H1 (cell line): ENCODE data around the gene ZNF24. TPM values are rescaled to one million over a fixed set of nuclear protein-coding genes. Genes with fewer than 3 reads are reported as not detected.

Experiments used
- MAX ChIP-seq: IDR thresholded peaks from 2 replicates; pipeline ENCODE4 v1.6.1; 2012; ENCODE audit warnings: inconsistent platforms
- RBBP5 ChIP-seq: IDR thresholded peaks from 2 replicates; pipeline ENCODE4 v1.7.1; 2012; ENCODE audit warnings: low read depth, mild to moderate bottlenecking, inconsistent platforms, low read length, moderate library complexity, borderline replicate concordance
- SRF ChIP-seq: IDR thresholded peaks from 2 replicates; pipeline ENCODE4 v1.6.1; 2011; ENCODE audit warnings: mild to moderate bottlenecking, low read depth, low read length, moderate library complexity
- TBP ChIP-seq: IDR thresholded peaks from 2 replicates; pipeline ENCODE4 v1.6.1; 2011; ENCODE audit warnings: low read depth, low read length, improper control_type of control experiment
- polyA plus RNA-seq, 7 experiments: library from polyadenylated mRNA; depleted of rRNA in 3 of 7; stranded (reverse) in 5 of 7; unstranded in 2 of 7; fragments of >200 nt in 5 of 7; fragments of 200-250 nt in 2 of 7; gene quantifications; 1 replicate in 5 of 7; 2 replicates in 1 of 7; 4 replicates in 1 of 7; pipeline versions ENCODE4 v1.2.1 to v1.2.3, GENCODE V29; 2011 to 2013; ENCODE audit warnings: missing spikeins in 2 of 7, mixed read lengths in 2 of 7
- total RNA-seq: library from RNA; stranded (reverse); fragmentation: NEBNext Ultra II Directional; extraction: Animal tissue kit (Norgen Biotek cat#: 25700); gene quantifications from 2 replicates; pipeline ENCODE4 v1.2.1, GENCODE V29; 2021

Gene ZNF24
- total and polyA plus RNA-seq, 2 of the 8 experiments (the other 6 are each of a cell fraction or from before 2014, with no cell fraction given), result 12.5 to 56.9 TPM

- no peak for TF ChIP-seq TBP
- no peak for TF ChIP-seq SRF
- no peak for TF ChIP-seq RBBP5
- no peak for TF ChIP-seq MAX
Measured at GRCh38 chr18:35362531-35362930, 18.3 kb upstream of the ZNF24 start (continued).
